Type B pancreatic cell (in vitro differentiated cells): Measurements from ENCODE around the gene SGSM2. TPM values are rescaled to one million over a fixed set of nuclear protein-coding genes. Genes with fewer than 3 reads are reported as not detected.

Experiments
- DNase-seq: peaks from one replicate; pipeline ENCODE4 v3.0.0; 2021; ENCODE audit warnings: mixed read lengths; ENCODE audit not compliant: unreplicated experiment; ENCODE audit errors: extremely low spot score
- H3K27ac Mint-ChIP-seq: 2 replicates; pipeline ENCODE4 v1.8.0; 2021; ENCODE audit warnings: mild to moderate bottlenecking, mixed read lengths
- H3K27me3 Mint-ChIP-seq: 2 replicates; pipeline ENCODE4 v1.8.0; 2021; ENCODE audit warnings: mixed read lengths
- H3K36me3 Mint-ChIP-seq: 2 replicates; pipeline ENCODE4 v1.8.0; 2021; ENCODE audit warnings: mixed read lengths
- H3K4me1 Mint-ChIP-seq: one replicate; pipeline ENCODE4 v1.8.0; 2021; ENCODE audit warnings: mixed read lengths; ENCODE audit not compliant: unreplicated experiment
- H3K4me3 Mint-ChIP-seq: 2 replicates; pipeline ENCODE4 v1.8.0; 2021; ENCODE audit warnings: mild to moderate bottlenecking, mixed read lengths
- H3K9me3 Mint-ChIP-seq: 2 replicates; pipeline ENCODE4 v1.8.0; 2021; ENCODE audit warnings: mixed read lengths
- CTCF ChIP-seq: fragments of 200-600 bp; sonication (generic); conservative IDR thresholded peaks from 2 replicates; pipeline ENCODE4 v1.5.0; 2021; ENCODE audit warnings: antibody characterized with exemption, mild to moderate bottlenecking
- total RNA-seq: library from RNA; stranded (reverse); gene quantifications from 2 replicates; pipeline ENCODE4 v1.2.1, GENCODE V29; 2021; ENCODE audit warnings: low replicate concordance

The SGSM2 gene
- total RNA-seq, 1 donor from 2014 or later, result 74.3 TPM

DNA sequence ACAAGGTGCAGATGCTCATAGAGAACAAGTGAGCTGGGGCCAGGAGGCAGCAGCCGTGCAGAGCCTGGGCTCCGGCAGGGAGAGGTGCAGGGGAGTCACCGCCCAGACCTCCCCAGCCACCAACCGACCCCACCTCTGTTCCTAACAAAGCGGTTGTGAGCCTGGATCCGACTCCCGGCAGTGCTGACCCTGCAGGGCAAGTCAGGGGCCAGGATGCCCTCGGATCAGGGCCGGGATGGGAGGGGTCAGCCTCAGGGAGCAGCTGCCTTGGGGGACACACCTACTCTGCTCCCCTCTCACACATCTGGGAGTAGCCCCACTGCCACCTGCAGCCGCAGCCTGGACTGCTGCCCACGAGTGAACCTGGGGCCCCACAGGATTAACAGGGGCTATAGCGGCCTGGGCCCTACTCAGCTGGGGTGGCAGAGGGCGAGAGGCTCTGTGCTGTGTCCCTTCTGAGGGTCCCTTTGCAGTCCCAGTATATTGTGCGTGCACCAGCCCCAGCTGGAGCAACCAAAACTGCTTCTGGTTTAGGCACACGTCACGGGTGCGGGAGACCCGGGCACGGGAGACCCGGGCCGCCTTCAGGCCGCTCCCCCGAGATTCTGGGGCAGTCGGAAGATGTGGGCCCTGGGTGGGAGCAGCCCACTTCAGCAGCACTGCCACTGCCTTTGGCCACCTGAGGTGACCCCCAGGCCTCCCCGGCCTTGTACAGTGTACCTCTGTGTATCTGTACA, 42.4 kb downstream of the SGSM2 start:
- H3K4me1 Mint-ChIP-seq, result peaks cover 17% of the 10 kb centered on the region
- H3K9me3 Mint-ChIP-seq, result no peaks in the 10 kb centered on the region
- no peak for TF ChIP-seq CTCF
- H3K27ac Mint-ChIP-seq, result no peak overlapping the region
- H3K4me3 Mint-ChIP-seq, result no peak overlapping the region
- DNase-seq, result no peak
- H3K27me3 Mint-ChIP-seq, result no peaks in the 10 kb centered on the region
- H3K36me3 Mint-ChIP-seq, result no peaks in the 10 kb centered on the region

DNA sequence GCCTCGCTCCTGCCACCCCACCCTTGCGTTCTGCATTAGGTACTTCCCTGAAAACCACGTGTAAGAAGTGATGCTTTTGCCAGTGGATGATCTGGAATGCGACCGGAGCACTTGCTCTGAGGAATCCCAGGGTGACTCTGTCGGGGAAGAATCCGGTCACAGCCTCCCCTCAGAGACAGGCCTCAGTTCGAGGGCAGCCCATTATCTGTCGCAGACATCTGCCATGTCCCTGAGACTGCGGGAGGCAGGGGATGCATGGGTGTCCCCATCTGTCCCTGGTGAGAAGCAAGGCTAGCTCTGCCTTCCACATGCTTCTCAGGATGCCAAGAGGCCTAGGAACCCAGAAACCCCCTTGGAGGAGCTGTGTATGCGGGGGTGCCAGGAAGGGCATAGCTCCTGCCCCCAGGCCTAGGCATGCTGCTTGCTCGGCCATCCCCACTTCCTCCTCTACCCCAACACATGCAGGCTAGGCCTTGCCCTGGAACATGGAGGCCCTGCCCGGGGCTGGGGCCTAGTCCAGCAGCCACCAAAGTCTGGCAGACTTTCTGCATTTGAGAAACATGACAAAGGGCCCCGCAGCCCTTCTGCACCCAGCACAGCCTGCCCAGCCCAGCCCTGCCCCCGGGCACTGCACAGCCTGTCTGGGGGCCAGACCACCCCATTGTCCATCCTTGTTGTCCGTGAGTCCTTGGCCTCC, 43.1 kb downstream of the SGSM2 start:
- H3K36me3 Mint-ChIP-seq, result no peaks in the 10 kb centered on the region

DNA sequence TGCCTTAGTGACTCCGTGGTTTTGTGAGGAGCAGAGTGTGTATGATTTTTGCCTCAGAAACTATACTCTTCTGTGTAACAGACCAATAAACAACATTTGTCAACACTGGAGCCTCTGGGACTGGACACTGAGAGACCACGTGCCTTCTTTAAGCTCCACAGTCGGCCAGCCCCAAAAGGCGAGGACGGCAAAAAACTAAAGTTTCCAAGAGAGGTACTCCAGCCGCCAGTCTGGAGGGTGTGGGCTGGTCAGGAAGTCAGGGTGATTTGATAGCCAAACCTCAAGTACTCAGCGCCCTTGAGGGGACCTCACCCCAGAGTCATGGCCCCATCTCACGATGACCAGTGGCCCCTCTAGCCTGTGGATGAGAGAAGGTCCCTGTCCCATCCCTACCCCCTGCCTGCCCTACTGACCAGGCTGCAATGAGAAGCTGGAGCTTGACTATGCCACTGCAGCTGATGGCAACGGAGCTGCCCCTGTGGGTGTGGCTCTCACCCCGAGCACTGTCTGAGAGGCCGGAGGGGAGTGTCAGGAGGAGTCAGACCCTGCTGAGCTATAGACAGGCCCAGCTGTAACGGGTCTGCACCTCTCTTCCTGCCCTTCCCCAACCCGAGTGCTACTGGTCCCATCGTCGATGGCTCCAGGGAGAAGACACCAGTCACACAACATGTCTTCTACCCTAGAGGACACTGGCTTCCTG, 43.8 kb downstream of the SGSM2 start:
- H3K9me3 Mint-ChIP-seq, result no peaks in the 10 kb centered on the region
- peak overlapping the region; percentile 50 for H3K27ac Mint-ChIP-seq
- no peaks in the 10 kb centered on the region for H3K36me3 Mint-ChIP-seq
- no peak for DNase-seq
- peaks cover 17% of the 10 kb centered on the region for H3K4me1 Mint-ChIP-seq
- no peak for TF ChIP-seq CTCF
- no peak overlapping the region for H3K4me3 Mint-ChIP-seq
- H3K27me3 Mint-ChIP-seq, result no peaks in the 10 kb centered on the region

More for the DNA sequence above, 43.1 kb downstream of the SGSM2 start:
- Mint-ChIP-seq H3K4me3 (no peak overlapping the region), H3K4me1 (peaks cover 17% of the 10 kb centered on the region), H3K9me3 (no peaks in the 10 kb centered on the region), H3K27me3 (no peaks in the 10 kb centered on the region), H3K27ac (peak overlapping the region; percentile 50)
- TF ChIP-seq CTCF, result no peak
- no peak for DNase-seq

GRCh38 chr17:2383628-2384167, 46.4 kb downstream of the SGSM2 start:
- Mint-ChIP-seq H3K4me3 (peak overlapping the region; percentile 17), H3K27ac (peak overlapping the region; percentile 62), H3K27me3 (no peaks in the 10 kb centered on the region), H3K9me3 (no peaks in the 10 kb centered on the region), H3K36me3 (no peaks in the 10 kb centered on the region), H3K4me1 (peaks cover 26% of the 10 kb centered on the region)
- no peak for TF ChIP-seq CTCF
- DNase-seq, result no peak

- no peak for DNase-seq
- Mint-ChIP-seq H3K27me3 (no peaks in the 10 kb centered on the region), H3K4me3 (peak overlapping the region; percentile 65), H3K27ac (no peak overlapping the region), H3K36me3 (no peaks in the 10 kb centered on the region), H3K9me3 (no peaks in the 10 kb centered on the region), H3K4me1 (peaks cover 35% of the 10 kb centered on the region)
- TF ChIP-seq CTCF, result no peak
Measured at GRCh38 chr17:2384439-2385127, 47.3 kb downstream of the SGSM2 start.
